Liver (tissue), 9 donors: ENCODE data around the gene TBC1D1. TPM values are rescaled to one million over a fixed set of nuclear protein-coding genes. Genes with fewer than 3 reads are reported as not detected.

ENCODE experiments used
- DNase-seq: peaks from one replicate; pipeline ENCODE4 v3.0.0-alpha.2; 2017; ENCODE audit warnings: low spot score
- H3K27ac ChIP-seq, 2 donors: one replicate each; pipeline ENCODE4 v1.7.0; 2013; ENCODE audit warnings: inconsistent platforms in 2 of 2, low read length in 2 of 2, control low read depth in 1 of 2, low read depth in 1 of 2, mild to moderate bottlenecking in 1 of 2
- H3K27me3 ChIP-seq, 4 donors: one replicate each; pipeline versions ENCODE4 v1.6.1 to v1.7.0; 2013; ENCODE audit warnings: low read length in 3 of 4, inconsistent platforms in 1 of 4, mild to moderate bottlenecking in 1 of 4, moderate library complexity in 1 of 4; ENCODE audit not compliant: control insufficient read depth in 4 of 4, insufficient read depth in 4 of 4
- H3K36me3 ChIP-seq, 4 donors: one replicate each; pipeline versions ENCODE4 v1.6.1 to v1.7.0; 2013; ENCODE audit warnings: low read length in 3 of 4, mild to moderate bottlenecking in 3 of 4, low read depth in 1 of 4, moderate library complexity in 1 of 4; ENCODE audit not compliant: control insufficient read depth in 4 of 4, insufficient read depth in 3 of 4
- H3K4me1 ChIP-seq, 4 donors: one replicate each; pipeline versions ENCODE4 v1.6.1 to v1.7.0; 2013; ENCODE audit warnings: low read length in 3 of 4, mild to moderate bottlenecking in 3 of 4, moderate library complexity in 1 of 4; ENCODE audit not compliant: control insufficient read depth in 4 of 4, insufficient read depth in 4 of 4
- H3K4me3 ChIP-seq, 3 donors: one replicate each; pipeline versions ENCODE4 v1.6.1 to v1.7.0; 2013; ENCODE audit warnings: low read length in 3 of 3, control low read depth in 1 of 3, low read depth in 1 of 3, mild to moderate bottlenecking in 1 of 3
- H3K9ac ChIP-seq, 2 donors: one replicate each; pipeline ENCODE4 v1.7.0; 2013; ENCODE audit warnings: low read length in 2 of 2, mild to moderate bottlenecking in 2 of 2, moderate library complexity in 2 of 2, control low read depth in 1 of 2, low read depth in 1 of 2
- H3K9me3 ChIP-seq, 4 donors: one replicate each; pipeline versions ENCODE4 v1.6.1 to v1.7.0; 2013; ENCODE audit warnings: low read length in 3 of 4; ENCODE audit not compliant: control insufficient read depth in 4 of 4
- ATF3 ChIP-seq: IDR thresholded peaks from 2 replicates; pipeline ENCODE4 v1.6.1; 2016; ENCODE audit warnings: antibody characterized with exemption
- EGR1 ChIP-seq, 2 donors: IDR thresholded peaks; 2 replicates each; pipeline ENCODE4 v1.6.1; 2016 to 2018; ENCODE audit warnings: antibody characterized with exemption in 2 of 2, low read depth in 2 of 2
- FOXA1 ChIP-seq: IDR thresholded peaks from 2 replicates; pipeline ENCODE4 v1.6.1; 2016; ENCODE audit warnings: antibody characterized with exemption
- FOXA2 ChIP-seq: IDR thresholded peaks from 2 replicates; pipeline ENCODE4 v1.6.1; 2016; ENCODE audit warnings: antibody characterized with exemption
- HNF4A ChIP-seq, 2 donors: conservative IDR thresholded peaks; 2 replicates each; pipeline ENCODE4 v1.6.1; 2016; ENCODE audit warnings: antibody characterized with exemption in 2 of 2, mild to moderate bottlenecking in 2 of 2
- HNF4G ChIP-seq: IDR thresholded peaks from 2 replicates; pipeline ENCODE4 v1.6.1; 2016; ENCODE audit warnings: antibody characterized with exemption
- JUND ChIP-seq, 2 donors: IDR thresholded peaks; 2 replicates each; pipeline ENCODE4 v1.6.1; 2016; ENCODE audit warnings: antibody characterized with exemption in 2 of 2
- NR2F2 ChIP-seq: IDR thresholded peaks from 2 replicates; pipeline ENCODE4 v1.6.1; 2016; ENCODE audit warnings: antibody characterized with exemption
- SP1 ChIP-seq: IDR thresholded peaks from 2 replicates; pipeline ENCODE4 v1.6.1; 2018; ENCODE audit warnings: antibody characterized with exemption, mild to moderate bottlenecking
- YY1 ChIP-seq: IDR thresholded peaks from 2 replicates; pipeline ENCODE4 v1.6.1; 2016; ENCODE audit warnings: antibody characterized with exemption, mild to moderate bottlenecking
- WGBS: extraction: QIAGEN DNeasy Blood & Tissue Kit; methylation state at CpG from one replicate; pipeline ENCODE4 v1.1.7; 2013; 5-methylcytosine and 5-hydroxymethylcytosine counted together
- polyA plus RNA-seq, 2 donors: library from polyadenylated mRNA; stranded (reverse) in 1 of 2; unstranded in 1 of 2; fragments of 200-250 nt in 1 of 2; fragments of >200 nt in 1 of 2; fragmentation: Nextera tagmentation in 1 of 2; extraction: Ambion mirVana in 1 of 2; gene quantifications; one replicate each; pipeline versions ENCODE4 v1.2.1 to v1.2.3, GENCODE V29; 2013 to 2015
- total RNA-seq, 2 donors: library from RNA; depleted of rRNA; stranded (reverse); fragments of >200 nt; gene quantifications; one replicate each; pipeline ENCODE4 v1.2.3, GENCODE V29; 2014
- TF ChIP-seq, protein P1 (sequence below): fragments of 150-350 bp; IDR thresholded peaks from 2 replicates; pipeline ENCODE4 v1.5.1; 2017; ENCODE audit warnings: improper control_type of control experiment, low read depth, low read length; ENCODE audit not compliant: missing input control
- TF ChIP-seq, protein P2 (sequence below): IDR thresholded peaks from 2 replicates; pipeline ENCODE4 v1.6.1; 2016; ENCODE audit warnings: antibody characterized with exemption
- TF ChIP-seq, protein P3 (sequence below): IDR thresholded peaks from 2 replicates; pipeline ENCODE4 v1.6.1; 2016; ENCODE audit warnings: antibody characterized with exemption, mild to moderate bottlenecking
- donor health status: healthy.
- donor health status: healthy.
- donor health status: healthy.
- donor health status: healthy.
- donor health status: healthy.

Gene TBC1D1
- total and polyA plus RNA-seq, 4 donors, result 15.6 to 41.4 (median 20.9) TPM

- 85% methylated on average over 7 of the region's 7 CpGs for WGBS
- no peak for DNase-seq
- no peak overlapping the region for H3K9ac ChIP-seq
- no peaks in the 10 kb centered on the region for H3K36me3 ChIP-seq
- no peaks in the 10 kb centered on the region for H3K27me3 ChIP-seq
- no peak overlapping the region for H3K4me3 ChIP-seq
- H3K4me1 ChIP-seq, result peaks cover 0 to 7% (median 0%) of the 10 kb centered on the region in 4 donors
- no peaks in the 10 kb centered on the region for H3K9me3 ChIP-seq
- no peak for TF ChIP-seq FOXA1
- no peak for TF ChIP-seq EGR1 (IDR thresholded peaks at IDR 0.05; ENCODE audit: low read depth in 2 of 2)
- no peak for TF ChIP-seq HNF4G
- no peak for TF ChIP-seq ATF3
- TF ChIP-seq, protein P1, sequence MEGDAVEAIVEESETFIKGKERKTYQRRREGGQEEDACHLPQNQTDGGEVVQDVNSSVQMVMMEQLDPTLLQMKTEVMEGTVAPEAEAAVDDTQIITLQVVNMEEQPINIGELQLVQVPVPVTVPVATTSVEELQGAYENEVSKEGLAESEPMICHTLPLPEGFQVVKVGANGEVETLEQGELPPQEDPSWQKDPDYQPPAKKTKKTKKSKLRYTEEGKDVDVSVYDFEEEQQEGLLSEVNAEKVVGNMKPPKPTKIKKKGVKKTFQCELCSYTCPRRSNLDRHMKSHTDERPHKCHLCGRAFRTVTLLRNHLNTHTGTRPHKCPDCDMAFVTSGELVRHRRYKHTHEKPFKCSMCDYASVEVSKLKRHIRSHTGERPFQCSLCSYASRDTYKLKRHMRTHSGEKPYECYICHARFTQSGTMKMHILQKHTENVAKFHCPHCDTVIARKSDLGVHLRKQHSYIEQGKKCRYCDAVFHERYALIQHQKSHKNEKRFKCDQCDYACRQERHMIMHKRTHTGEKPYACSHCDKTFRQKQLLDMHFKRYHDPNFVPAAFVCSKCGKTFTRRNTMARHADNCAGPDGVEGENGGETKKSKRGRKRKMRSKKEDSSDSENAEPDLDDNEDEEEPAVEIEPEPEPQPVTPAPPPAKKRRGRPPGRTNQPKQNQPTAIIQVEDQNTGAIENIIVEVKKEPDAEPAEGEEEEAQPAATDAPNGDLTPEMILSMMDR, result no peak
- no peak for TF ChIP-seq JUND (IDR thresholded peaks at IDR 0.05)
- TF ChIP-seq HNF4A (conservative IDR thresholded peaks at IDR 0.05), result no peak
- TF ChIP-seq YY1, result no peak
- TF ChIP-seq, protein P2, sequence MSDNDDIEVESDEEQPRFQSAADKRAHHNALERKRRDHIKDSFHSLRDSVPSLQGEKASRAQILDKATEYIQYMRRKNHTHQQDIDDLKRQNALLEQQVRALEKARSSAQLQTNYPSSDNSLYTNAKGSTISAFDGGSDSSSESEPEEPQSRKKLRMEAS, result no peak
- no peak overlapping the region for H3K27ac ChIP-seq
These were observed 62.9 kb downstream of the TBC1D1 start for GRCh38 chr4:37953620-37954293.

DNA sequence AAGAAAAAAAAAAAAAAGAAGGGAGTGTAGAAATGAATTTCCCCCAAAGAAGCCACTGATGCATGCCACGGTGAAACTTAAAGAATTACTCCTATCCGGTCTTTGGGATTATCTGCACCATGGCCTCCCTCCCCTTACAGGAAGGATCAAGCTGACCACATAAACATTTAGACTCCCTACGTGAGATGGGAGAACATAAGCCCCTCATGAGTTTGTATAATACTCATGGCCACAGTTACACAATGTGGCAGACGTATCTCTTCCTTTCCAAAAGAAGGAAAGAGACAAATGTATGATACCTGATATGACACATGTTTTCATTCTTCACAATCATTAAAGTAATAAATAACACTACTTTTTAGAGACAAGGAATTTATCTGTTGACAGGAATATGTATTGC is 66.1 kb downstream of the TBC1D1 start:
- no peak overlapping the region for H3K4me3 ChIP-seq
- no peak overlapping the region for H3K9ac ChIP-seq
- H3K4me1 ChIP-seq, result no peaks in the 10 kb centered on the region
- H3K9me3 ChIP-seq, result no peaks in the 10 kb centered on the region
- H3K36me3 ChIP-seq, result no peaks in the 10 kb centered on the region
- no peaks in the 10 kb centered on the region for H3K27me3 ChIP-seq
- H3K27ac ChIP-seq, result no peak overlapping the region
- no peak for DNase-seq
- TF ChIP-seq ATF3 (no peak), EGR1 (IDR thresholded peaks at IDR 0.05; ENCODE audit: low read depth in 2 of 2) (no peak), HNF4A (conservative IDR thresholded peaks at IDR 0.05) (no peak), FOXA2 (no peak), SP1 (no peak), NR2F2 (no peak)
- TF ChIP-seq, protein P3, sequence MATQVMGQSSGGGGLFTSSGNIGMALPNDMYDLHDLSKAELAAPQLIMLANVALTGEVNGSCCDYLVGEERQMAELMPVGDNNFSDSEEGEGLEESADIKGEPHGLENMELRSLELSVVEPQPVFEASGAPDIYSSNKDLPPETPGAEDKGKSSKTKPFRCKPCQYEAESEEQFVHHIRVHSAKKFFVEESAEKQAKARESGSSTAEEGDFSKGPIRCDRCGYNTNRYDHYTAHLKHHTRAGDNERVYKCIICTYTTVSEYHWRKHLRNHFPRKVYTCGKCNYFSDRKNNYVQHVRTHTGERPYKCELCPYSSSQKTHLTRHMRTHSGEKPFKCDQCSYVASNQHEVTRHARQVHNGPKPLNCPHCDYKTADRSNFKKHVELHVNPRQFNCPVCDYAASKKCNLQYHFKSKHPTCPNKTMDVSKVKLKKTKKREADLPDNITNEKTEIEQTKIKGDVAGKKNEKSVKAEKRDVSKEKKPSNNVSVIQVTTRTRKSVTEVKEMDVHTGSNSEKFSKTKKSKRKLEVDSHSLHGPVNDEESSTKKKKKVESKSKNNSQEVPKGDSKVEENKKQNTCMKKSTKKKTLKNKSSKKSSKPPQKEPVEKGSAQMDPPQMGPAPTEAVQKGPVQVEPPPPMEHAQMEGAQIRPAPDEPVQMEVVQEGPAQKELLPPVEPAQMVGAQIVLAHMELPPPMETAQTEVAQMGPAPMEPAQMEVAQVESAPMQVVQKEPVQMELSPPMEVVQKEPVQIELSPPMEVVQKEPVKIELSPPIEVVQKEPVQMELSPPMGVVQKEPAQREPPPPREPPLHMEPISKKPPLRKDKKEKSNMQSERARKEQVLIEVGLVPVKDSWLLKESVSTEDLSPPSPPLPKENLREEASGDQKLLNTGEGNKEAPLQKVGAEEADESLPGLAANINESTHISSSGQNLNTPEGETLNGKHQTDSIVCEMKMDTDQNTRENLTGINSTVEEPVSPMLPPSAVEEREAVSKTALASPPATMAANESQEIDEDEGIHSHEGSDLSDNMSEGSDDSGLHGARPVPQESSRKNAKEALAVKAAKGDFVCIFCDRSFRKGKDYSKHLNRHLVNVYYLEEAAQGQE, result no peak
- TF ChIP-seq, protein P2, result no peak
- 84% methylated on average over 4 of the region's 4 CpGs for WGBS
